ENCODE measurements around the gene FYN.

Gene FYN

DNA sequence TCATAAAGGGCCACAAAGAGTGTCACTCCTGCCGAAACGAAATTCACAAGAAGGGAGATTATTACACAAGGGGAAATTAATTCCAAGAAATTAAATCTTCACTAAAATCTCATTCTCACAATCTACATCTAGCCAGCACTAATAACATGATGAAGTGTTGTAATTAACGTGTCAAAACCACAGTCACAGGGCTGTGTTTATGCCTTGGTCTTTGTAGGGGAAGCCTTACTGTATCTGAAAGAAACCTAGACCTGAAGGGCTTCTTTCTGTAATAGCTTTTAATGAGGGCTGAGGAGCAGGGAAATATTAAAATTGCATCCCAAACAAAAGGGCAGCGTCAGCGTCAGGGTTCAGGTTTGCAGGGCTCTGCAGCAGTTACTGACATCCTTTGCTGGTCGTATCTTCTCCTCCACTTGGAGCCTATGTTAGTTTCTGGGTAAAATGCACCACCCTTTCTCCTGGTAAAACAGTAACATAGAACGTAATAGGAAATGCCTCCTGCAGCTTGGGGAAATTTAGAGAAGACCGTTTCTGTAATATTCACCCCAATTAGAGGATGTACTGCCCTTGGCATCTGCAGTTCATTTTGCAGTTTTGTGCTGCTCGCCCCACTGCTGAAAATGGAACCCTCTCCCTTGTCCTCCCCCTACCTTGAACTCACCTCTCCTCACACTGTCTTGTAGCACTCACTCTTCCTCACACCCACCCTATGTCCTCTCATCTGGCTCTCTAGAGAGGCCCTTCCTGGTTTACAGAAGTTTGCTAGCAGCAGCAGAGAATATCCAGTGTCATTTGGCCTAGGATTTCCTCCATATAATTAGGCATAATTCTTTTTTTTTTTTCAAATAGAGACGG is 158.6 kb downstream of the FYN start:
- WGBS, 2 experiments (ENCODE audit: insufficient coverage in 2 of 2): 92 to 100% methylated on average over 7 to 8 of the region's 10 CpGs
- H3K4me1 ChIP-seq (ENCODE audit: control insufficient read depth, insufficient read depth, low read length, poor library complexity, severe bottlenecking): peaks cover 14% of the 10 kb centered on the region
- H3K27ac ChIP-seq (ENCODE audit: low read depth, low read length, severe bottlenecking): no peak overlapping the region
- no peaks in the 10 kb centered on the region for H3K9me3 ChIP-seq (ENCODE audit: control insufficient read depth, low read length)
- no peak overlapping the region for H3K4me3 ChIP-seq (ENCODE audit: extremely low read depth, insufficient read depth, low read length, poor library complexity, severe bottlenecking)
- H3K36me3 ChIP-seq (ENCODE audit: control insufficient read depth, insufficient read depth, low read length): peaks cover 69% of the 10 kb centered on the region

DNA sequence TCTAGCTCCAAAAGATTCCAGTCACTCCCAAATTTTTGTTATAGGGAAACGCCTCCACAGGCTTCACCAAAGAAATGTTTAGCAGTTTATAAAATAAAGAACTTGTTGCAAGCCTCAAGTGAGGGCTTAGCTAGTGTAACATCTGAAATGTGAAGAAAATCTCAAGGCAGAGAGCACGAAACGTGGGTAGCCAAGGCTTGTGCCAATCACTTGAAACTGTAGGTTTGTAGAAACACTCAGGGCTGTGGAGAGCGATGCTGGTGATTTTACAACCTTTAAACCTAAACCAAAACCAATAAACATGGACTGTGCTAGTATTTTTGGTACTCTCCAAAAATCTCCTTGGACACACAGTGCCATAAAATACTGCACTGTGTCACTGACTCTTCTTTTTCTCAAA is 159.4 kb downstream of the FYN start:
- Histone ChIP-seq H3K27ac (ENCODE audit: low read depth, low read length, severe bottlenecking) (no peak overlapping the region), H3K4me3 (ENCODE audit: extremely low read depth, insufficient read depth, low read length, poor library complexity, severe bottlenecking) (no peak overlapping the region), H3K9me3 (ENCODE audit: control insufficient read depth, low read length) (no peaks in the 10 kb centered on the region), H3K4me1 (ENCODE audit: control insufficient read depth, insufficient read depth, low read length, poor library complexity, severe bottlenecking) (peaks cover 14% of the 10 kb centered on the region), H3K36me3 (ENCODE audit: control insufficient read depth, insufficient read depth, low read length) (peaks cover 69% of the 10 kb centered on the region)
- 89 to 100% methylated on average over 1 to 3 of the region's 4 CpGs for WGBS, 2 experiments (ENCODE audit: insufficient coverage in 2 of 2)

DNA sequence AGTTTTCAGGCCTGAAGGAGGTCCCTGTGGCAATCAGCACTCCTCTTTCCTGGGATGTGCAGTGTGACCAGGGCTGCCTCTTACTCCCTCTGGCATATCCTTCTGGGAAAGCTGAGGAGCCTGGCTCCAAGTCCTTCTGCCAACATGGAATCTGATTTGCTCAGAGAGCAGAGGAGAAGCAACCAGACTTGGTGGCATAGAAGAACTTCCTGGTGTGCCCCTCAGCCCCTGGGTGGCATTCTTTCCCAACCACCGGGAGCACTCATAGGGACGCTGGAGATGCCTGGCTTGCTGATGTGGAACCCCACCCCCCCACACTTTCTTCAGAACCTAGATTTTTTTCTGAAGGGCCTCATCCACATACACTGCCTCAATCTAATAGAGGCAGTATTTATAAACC is 160.0 kb downstream of the FYN start:
- WGBS, 2 experiments (ENCODE audit: insufficient coverage in 2 of 2): 88% methylated on average over 2 of the region's 2 CpGs; no CpG with 5 or more reads in 1 of the 2 experiments
- no peak overlapping the region for H3K27ac ChIP-seq (ENCODE audit: low read depth, low read length, severe bottlenecking)
- H3K9me3 ChIP-seq (ENCODE audit: control insufficient read depth, low read length): no peaks in the 10 kb centered on the region
- H3K4me3 ChIP-seq (ENCODE audit: extremely low read depth, insufficient read depth, low read length, poor library complexity, severe bottlenecking): no peak overlapping the region
- peaks cover 69% of the 10 kb centered on the region for H3K36me3 ChIP-seq (ENCODE audit: control insufficient read depth, insufficient read depth, low read length)
- H3K4me1 ChIP-seq (ENCODE audit: control insufficient read depth, insufficient read depth, low read length, poor library complexity, severe bottlenecking): peaks cover 14% of the 10 kb centered on the region

DNA sequence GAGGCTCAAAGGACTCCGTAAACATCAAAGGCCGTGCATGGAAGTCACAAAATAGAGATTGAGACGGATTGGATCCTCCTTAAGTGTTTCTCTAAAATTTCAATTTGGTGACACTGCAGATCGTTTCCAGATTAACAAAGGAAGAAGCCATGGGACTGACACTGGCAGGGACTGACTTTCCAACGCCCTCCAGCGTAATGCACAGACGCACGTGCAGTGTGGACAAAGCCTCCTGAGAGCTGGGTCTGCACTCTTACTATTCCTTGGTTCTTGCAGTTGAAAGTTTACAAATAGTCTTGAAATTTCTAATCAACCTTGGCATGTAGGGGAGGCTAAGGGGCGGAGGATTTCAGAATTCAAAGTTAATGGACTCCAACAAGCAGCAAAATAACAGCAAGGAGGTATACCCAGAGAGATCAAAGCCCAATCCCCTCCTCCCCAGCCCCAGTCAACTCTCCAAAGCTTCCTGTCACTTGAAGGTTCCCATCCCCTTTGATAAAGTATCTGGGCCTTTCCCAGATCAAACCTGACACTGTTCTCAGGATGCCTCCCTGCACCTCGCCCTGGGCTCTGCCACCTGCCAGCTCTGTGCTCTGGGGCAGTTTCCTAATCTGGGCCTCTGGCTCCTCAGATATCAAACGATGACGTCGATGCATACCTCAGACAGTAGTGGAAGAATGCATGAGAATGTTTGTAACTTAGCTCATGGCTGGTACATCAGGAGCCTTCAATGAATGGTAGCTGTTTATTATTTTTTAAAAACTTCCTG is 161.1 kb downstream of the FYN start:
- Histone ChIP-seq H3K4me1 (ENCODE audit: control insufficient read depth, insufficient read depth, low read length, poor library complexity, severe bottlenecking) (peaks cover 14% of the 10 kb centered on the region), H3K9me3 (ENCODE audit: control insufficient read depth, low read length) (no peaks in the 10 kb centered on the region), H3K36me3 (ENCODE audit: control insufficient read depth, insufficient read depth, low read length) (peaks cover 69% of the 10 kb centered on the region), H3K4me3 (ENCODE audit: extremely low read depth, insufficient read depth, low read length, poor library complexity, severe bottlenecking) (no peak overlapping the region), H3K27ac (ENCODE audit: low read depth, low read length, severe bottlenecking) (peak overlapping the region; percentile 61)
- 80 to 84% methylated on average over 11 to 12 of the region's 13 CpGs for WGBS, 2 experiments (ENCODE audit: insufficient coverage in 2 of 2)

DNA sequence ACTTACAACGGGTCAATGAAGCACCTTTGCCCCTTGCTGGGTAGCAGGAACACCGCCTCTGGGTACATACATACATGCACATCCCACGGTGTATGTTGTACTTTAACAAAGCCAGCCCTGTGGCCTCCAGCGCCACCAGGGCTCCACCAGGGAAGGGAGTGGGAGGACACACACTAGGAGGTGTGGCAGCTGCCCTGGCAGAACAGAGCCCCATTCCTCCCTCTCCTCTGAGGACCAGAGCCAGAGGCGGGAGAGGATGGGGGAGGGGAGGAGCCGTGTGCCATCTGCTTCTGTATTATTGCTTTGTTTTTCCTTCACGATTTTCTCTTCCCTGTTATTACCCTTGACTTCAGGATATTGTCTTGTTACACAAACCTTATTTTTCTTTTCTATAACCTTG is 161.8 kb downstream of the FYN start:
- no peaks in the 10 kb centered on the region for H3K9me3 ChIP-seq (ENCODE audit: control insufficient read depth, low read length)
- H3K4me3 ChIP-seq (ENCODE audit: extremely low read depth, insufficient read depth, low read length, poor library complexity, severe bottlenecking): no peak overlapping the region
- H3K4me1 ChIP-seq (ENCODE audit: control insufficient read depth, insufficient read depth, low read length, poor library complexity, severe bottlenecking): peaks cover 14% of the 10 kb centered on the region
- H3K27ac ChIP-seq (ENCODE audit: low read depth, low read length, severe bottlenecking): peak overlapping the region; percentile 61
- WGBS, 2 experiments (ENCODE audit: insufficient coverage in 2 of 2): 78 to 82% methylated on average over 3 to 4 of the region's 7 CpGs
- peaks cover 71% of the 10 kb centered on the region for H3K36me3 ChIP-seq (ENCODE audit: control insufficient read depth, insufficient read depth, low read length)

DNA sequence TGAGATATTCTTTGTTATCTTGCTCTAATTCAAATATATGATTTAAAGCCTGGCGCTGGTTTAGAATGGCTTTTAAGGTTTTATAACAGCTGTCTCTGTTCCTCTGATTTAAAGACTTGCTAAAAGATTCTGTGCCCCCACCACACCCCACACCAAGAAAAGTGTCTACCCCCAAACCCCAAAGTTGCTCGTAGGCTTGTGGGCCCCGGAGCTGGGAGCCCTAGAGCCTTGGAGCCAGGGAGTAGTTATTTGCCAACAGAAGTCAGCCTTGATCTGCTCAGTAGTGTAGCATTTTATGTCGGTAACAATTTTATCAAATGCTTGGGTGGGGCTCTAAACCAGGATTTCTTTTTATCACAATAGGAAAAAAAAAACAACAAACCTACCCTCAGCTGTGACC is 162.3 kb downstream of the FYN start:
- peaks cover 66% of the 10 kb centered on the region for H3K36me3 ChIP-seq (ENCODE audit: control insufficient read depth, insufficient read depth, low read length)
- no peaks in the 10 kb centered on the region for H3K9me3 ChIP-seq (ENCODE audit: control insufficient read depth, low read length)
- no peak overlapping the region for H3K27ac ChIP-seq (ENCODE audit: low read depth, low read length, severe bottlenecking)
- peaks cover 14% of the 10 kb centered on the region for H3K4me1 ChIP-seq (ENCODE audit: control insufficient read depth, insufficient read depth, low read length, poor library complexity, severe bottlenecking)
- no CpG with 5 or more reads among the region's 4 CpGs for whole genome bisulfite sequencing, 2 experiments (ENCODE audit: insufficient coverage in 2 of 2)
- H3K4me3 ChIP-seq (ENCODE audit: extremely low read depth, insufficient read depth, low read length, poor library complexity, severe bottlenecking): no peak overlapping the region

DNA sequence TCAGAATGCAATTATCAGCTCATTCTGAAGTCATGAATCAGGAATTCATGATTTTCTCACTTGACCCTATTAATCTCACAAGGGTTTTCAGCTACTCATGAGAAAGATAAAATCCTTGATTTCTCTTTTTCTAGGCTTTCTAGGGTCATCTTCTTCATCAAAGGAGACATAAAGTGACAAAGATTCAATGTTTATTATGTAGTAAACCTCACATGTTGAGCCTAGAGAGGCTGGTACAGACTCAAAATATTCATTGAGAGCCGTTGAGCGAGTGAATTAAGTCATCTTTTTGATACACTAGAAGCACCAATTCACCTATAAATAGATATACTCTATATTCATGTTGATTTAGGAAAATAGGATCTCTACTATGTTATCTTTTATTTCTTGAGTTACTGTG is 162.8 kb downstream of the FYN start:
- H3K4me3 ChIP-seq (ENCODE audit: extremely low read depth, insufficient read depth, low read length, poor library complexity, severe bottlenecking): no peak overlapping the region
- peaks cover 14% of the 10 kb centered on the region for H3K4me1 ChIP-seq (ENCODE audit: control insufficient read depth, insufficient read depth, low read length, poor library complexity, severe bottlenecking)
- H3K27ac ChIP-seq (ENCODE audit: low read depth, low read length, severe bottlenecking): no peak overlapping the region
- no CpG with 5 or more reads among the region's 2 CpGs for WGBS, 2 experiments (ENCODE audit: insufficient coverage in 2 of 2)
- H3K36me3 ChIP-seq (ENCODE audit: control insufficient read depth, insufficient read depth, low read length): peaks cover 63% of the 10 kb centered on the region
- H3K9me3 ChIP-seq (ENCODE audit: control insufficient read depth, low read length): no peaks in the 10 kb centered on the region

DNA sequence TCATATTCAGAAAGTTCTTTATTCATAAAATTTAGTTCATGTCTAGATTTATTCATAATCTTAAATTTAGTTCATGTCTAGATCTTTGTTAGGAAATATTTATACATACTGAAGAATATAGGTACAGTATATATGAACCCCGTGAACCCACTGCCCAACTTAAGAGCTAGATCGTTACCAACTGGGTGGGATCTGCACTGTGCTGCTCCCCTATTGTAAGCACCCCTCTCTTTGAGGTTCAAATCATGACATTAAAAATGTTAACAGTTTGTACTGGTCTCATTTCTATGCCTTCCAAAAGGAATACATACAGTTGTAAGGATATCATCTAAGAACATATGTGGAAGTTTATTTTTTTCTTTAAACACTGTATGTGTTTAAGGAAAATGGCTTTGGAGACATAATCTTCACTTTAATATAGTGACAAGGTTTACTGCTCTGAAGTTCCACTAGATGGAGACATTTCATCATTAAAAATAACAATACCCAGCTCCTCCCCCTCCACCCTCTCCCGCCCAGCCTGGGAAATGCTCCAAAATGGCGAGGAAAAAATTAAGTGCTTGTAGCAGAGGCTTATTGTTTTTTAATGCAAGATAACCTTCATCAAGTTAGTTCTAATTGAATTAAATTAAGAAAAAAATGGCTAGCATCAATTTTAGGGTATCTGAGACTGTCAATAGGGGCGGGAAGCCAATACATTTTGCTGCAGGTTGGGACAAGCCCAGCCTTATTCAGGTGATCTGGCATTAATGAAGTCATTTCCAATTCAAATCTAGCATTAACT is 163.4 kb downstream of the FYN start:
- Histone ChIP-seq H3K36me3 (ENCODE audit: control insufficient read depth, insufficient read depth, low read length) (peaks cover 63% of the 10 kb centered on the region), H3K27ac (ENCODE audit: low read depth, low read length, severe bottlenecking) (no peak overlapping the region), H3K4me3 (ENCODE audit: extremely low read depth, insufficient read depth, low read length, poor library complexity, severe bottlenecking) (no peak overlapping the region), H3K9me3 (ENCODE audit: control insufficient read depth, low read length) (no peaks in the 10 kb centered on the region), H3K4me1 (ENCODE audit: control insufficient read depth, insufficient read depth, low read length, poor library complexity, severe bottlenecking) (peaks cover 14% of the 10 kb centered on the region)
- WGBS, 2 experiments (ENCODE audit: insufficient coverage in 2 of 2): 80 to 100% methylated on average over 1 of the region's 5 CpGs

DNA sequence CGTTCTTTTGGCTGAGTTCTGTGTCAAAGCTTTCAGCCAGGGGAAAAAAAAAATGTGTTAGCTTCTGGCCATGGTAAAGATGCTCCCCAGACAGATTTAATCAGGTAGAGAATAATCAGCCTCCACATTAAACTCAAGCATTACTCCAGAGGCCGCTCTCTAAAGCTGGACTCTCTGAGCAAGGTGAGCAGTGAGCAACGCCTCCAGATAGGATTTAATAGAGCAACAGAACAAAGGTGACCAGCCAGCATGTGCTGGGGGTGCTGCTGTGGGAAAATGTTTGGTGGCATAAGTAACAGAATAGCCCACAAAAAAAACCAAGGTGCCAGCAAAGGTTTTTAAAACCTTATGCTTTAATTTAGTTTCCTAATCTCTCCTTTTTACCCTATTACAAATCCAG is 164.1 kb downstream of the FYN start:
- peaks cover 63% of the 10 kb centered on the region for H3K36me3 ChIP-seq (ENCODE audit: control insufficient read depth, insufficient read depth, low read length)
- no peaks in the 10 kb centered on the region for H3K9me3 ChIP-seq (ENCODE audit: control insufficient read depth, low read length)
- no peak overlapping the region for H3K27ac ChIP-seq (ENCODE audit: low read depth, low read length, severe bottlenecking)
- peaks cover 14% of the 10 kb centered on the region for H3K4me1 ChIP-seq (ENCODE audit: control insufficient read depth, insufficient read depth, low read length, poor library complexity, severe bottlenecking)
- H3K4me3 ChIP-seq (ENCODE audit: extremely low read depth, insufficient read depth, low read length, poor library complexity, severe bottlenecking): no peak overlapping the region
- 80 to 90% methylated on average over 1 to 2 of the region's 3 CpGs for WGBS, 2 experiments (ENCODE audit: insufficient coverage in 2 of 2)

DNA sequence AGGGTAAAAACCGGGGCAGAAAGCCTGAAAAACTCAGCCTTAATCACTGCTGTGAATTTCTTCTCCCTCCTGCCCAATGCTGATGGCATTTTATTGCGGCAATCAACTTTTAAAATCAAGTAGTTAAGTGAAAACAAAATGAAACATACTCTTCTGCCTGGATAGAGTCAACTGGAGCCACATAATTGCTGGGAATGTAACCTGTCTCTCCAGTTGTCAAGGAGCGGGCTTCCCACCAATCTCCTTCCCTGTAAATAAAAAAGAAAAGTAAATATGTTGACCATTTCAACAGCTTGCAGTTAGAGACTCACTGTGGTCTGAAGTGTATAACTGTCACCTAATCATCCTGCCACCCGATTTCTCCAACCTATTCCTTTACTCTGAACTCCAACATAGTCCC is 165.5 kb downstream of the FYN start:
- 100% methylated on average over 2 of the region's 4 CpGs; no CpG with 5 or more reads in 1 of the 2 experiments for whole genome bisulfite sequencing, 2 experiments (ENCODE audit: insufficient coverage in 2 of 2)
- H3K9me3 ChIP-seq (ENCODE audit: control insufficient read depth, low read length): no peaks in the 10 kb centered on the region
- peaks cover 10% of the 10 kb centered on the region for H3K4me1 ChIP-seq (ENCODE audit: control insufficient read depth, insufficient read depth, low read length, poor library complexity, severe bottlenecking)
- no peak overlapping the region for H3K27ac ChIP-seq (ENCODE audit: low read depth, low read length, severe bottlenecking)
- peaks cover 61% of the 10 kb centered on the region for H3K36me3 ChIP-seq (ENCODE audit: control insufficient read depth, insufficient read depth, low read length)
- no peak overlapping the region for H3K4me3 ChIP-seq (ENCODE audit: extremely low read depth, insufficient read depth, low read length, poor library complexity, severe bottlenecking)
